Progenitor cell of endocrine pancreas (in vitro differentiated cells): Measurements from ENCODE around the gene ZNF800. TPM values are rescaled to one million over a fixed set of nuclear protein-coding genes. Genes with fewer than 3 reads are reported as not detected.
A peak's percentile ranks its signal among the peaks of the same experiment; 100 is the strongest.

Experiments used
- DNase-seq: peaks from one replicate; pipeline ENCODE4 v3.0.0; 2021; ENCODE audit warnings: low spot score; ENCODE audit not compliant: unreplicated experiment
- H3K27ac Mint-ChIP-seq: 2 replicates; pipeline ENCODE4 v1.8.0; 2021; ENCODE audit warnings: mild to moderate bottlenecking, moderate library complexity, mixed read lengths
- H3K27me3 Mint-ChIP-seq: 2 replicates; pipeline ENCODE4 v1.8.0; 2021; ENCODE audit warnings: mixed read lengths
- H3K36me3 Mint-ChIP-seq: 2 replicates; pipeline ENCODE4 v1.8.0; 2022; ENCODE audit warnings: mixed read lengths; ENCODE audit not compliant: insufficient read depth
- H3K4me1 Mint-ChIP-seq: 2 replicates; pipeline ENCODE4 v1.8.0; 2021; ENCODE audit warnings: low read depth, mixed read lengths
- H3K4me3 Mint-ChIP-seq: 2 replicates; pipeline ENCODE4 v1.8.0; 2021; ENCODE audit warnings: low read depth, mild to moderate bottlenecking, moderate library complexity, mixed read lengths
- H3K9me3 Mint-ChIP-seq: 2 replicates; pipeline ENCODE4 v1.8.0; 2021; ENCODE audit warnings: low read depth, mixed read lengths
- total RNA-seq: library from RNA; stranded (reverse); gene quantifications from 2 replicates; pipeline ENCODE4 v1.2.1, GENCODE V29; 2021
- TF ChIP-seq, protein P1 (sequence below): fragments of 200-600 bp; sonication (generic); IDR thresholded peaks from one replicate; pipeline ENCODE4 v1.5.0; 2021; ENCODE audit warnings: antibody characterized with exemption, mild to moderate bottlenecking; ENCODE audit not compliant: unreplicated experiment

Gene ZNF800
- total RNA-seq, 1 donor from 2014 or later: 28.2 TPM

DNA sequence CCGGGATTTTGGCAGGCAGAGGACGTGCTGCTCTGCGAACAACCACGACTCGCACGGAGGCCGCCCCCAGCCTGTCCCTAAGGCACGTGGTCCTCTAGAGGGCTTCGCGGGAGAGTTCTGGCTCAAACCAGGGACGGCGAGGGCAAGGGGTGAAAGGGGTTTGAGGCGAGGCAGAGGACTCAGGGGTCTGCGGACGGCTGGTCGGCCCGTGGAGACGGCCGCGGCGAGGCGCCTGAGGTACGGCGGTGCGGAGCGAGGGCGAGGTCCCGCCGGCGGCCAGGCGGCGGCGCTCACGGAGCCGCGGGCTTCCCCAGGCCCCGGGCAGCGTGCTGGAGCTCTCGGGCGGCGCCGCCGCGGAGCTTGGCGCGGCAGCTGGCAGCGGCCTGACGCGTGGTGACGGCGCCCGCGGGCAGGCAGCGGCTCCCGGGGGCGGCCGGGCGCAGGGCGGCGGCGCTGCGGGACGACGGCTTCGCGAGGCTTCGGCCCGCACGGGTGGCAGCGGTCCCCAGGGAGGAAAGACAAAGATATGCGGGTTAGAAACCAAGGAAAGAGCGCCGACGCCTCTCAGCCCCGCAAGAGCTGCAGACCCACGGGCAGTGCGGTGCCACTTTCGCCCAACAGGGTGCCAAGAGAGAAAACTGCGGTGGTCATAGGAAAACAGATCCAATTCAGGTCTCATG lies 44.8 kb downstream of the ZNF800 start:
- Mint-ChIP-seq H3K27ac (no peak overlapping the region), H3K36me3 (peaks cover 6% of the 10 kb centered on the region), H3K9me3 (peaks cover 3% of the 10 kb centered on the region), H3K4me1 (no peaks in the 10 kb centered on the region), H3K4me3 (peak overlapping the region; percentile 53), H3K27me3 (peaks cover 38% of the 10 kb centered on the region)
- TF ChIP-seq, protein P1, sequence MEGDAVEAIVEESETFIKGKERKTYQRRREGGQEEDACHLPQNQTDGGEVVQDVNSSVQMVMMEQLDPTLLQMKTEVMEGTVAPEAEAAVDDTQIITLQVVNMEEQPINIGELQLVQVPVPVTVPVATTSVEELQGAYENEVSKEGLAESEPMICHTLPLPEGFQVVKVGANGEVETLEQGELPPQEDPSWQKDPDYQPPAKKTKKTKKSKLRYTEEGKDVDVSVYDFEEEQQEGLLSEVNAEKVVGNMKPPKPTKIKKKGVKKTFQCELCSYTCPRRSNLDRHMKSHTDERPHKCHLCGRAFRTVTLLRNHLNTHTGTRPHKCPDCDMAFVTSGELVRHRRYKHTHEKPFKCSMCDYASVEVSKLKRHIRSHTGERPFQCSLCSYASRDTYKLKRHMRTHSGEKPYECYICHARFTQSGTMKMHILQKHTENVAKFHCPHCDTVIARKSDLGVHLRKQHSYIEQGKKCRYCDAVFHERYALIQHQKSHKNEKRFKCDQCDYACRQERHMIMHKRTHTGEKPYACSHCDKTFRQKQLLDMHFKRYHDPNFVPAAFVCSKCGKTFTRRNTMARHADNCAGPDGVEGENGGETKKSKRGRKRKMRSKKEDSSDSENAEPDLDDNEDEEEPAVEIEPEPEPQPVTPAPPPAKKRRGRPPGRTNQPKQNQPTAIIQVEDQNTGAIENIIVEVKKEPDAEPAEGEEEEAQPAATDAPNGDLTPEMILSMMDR: peak; percentile 58
- peak; percentile 59 for DNase-seq

DNA sequence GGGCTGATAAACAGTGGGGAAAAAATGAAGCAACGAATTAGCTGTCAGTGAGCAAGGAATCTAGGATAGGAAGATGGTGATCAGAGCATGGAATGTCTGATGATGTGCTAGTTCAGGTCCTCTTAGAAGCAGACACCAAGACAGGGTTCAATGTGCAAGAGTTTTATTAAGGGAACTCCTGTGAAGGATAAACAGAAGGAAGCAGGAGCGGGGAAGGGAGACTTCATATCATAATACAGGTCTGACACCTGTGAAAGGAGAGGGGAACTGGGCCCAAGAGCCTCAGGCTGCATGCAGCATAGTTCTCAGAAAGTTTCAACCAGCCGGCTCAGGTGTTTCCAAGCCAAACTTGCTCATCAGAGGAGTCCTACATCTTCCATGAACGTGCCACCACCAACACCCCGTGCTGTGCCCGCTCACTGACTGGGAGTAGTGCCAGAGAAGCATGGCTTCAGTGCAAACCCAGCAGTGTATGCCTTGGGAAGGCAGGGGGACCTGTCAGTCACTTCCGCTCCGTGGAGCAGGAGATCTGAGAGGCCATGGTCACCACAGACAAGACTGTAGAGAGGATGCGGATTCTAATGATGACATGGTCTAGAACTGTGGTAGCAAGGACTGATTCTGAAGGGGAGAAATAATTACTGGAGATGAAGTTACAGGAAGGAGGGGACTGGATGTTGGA lies 45.8 kb downstream of the ZNF800 start:
- Mint-ChIP-seq H3K9me3 (peaks cover 7% of the 10 kb centered on the region), H3K4me1 (no peaks in the 10 kb centered on the region), H3K27me3 (peaks cover 38% of the 10 kb centered on the region), H3K4me3 (no peak overlapping the region), H3K27ac (no peak overlapping the region), H3K36me3 (peaks cover 6% of the 10 kb centered on the region)
- no peak for DNase-seq
- TF ChIP-seq, protein P1: no peak

DNA sequence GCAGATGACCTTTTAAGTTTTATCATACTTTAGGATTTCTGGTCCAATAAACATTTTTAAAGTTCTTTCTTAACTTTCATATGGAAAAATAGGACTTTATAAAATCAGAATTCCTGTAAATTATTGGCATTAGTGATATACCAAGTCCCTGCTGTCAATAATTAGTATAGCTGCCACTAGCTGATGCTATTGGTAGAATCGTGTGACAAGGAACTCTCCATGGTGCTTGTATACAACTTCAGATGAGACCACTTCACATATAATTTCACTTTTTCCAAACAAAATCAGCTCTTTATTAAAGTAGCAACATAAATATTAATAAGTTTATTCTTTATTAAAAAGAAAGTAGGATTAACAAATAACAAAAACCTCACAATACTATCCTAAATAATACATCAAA lies 49.9 kb downstream of the ZNF800 start:
- TF ChIP-seq, protein P1: no peak
- no peak for DNase-seq
- peaks cover 7% of the 10 kb centered on the region for H3K9me3 Mint-ChIP-seq
- peaks cover 43% of the 10 kb centered on the region for H3K27me3 Mint-ChIP-seq
- peaks cover 6% of the 10 kb centered on the region for H3K36me3 Mint-ChIP-seq
- H3K27ac Mint-ChIP-seq: no peak overlapping the region
- H3K4me3 Mint-ChIP-seq: no peak overlapping the region
- no peaks in the 10 kb centered on the region for H3K4me1 Mint-ChIP-seq

DNA sequence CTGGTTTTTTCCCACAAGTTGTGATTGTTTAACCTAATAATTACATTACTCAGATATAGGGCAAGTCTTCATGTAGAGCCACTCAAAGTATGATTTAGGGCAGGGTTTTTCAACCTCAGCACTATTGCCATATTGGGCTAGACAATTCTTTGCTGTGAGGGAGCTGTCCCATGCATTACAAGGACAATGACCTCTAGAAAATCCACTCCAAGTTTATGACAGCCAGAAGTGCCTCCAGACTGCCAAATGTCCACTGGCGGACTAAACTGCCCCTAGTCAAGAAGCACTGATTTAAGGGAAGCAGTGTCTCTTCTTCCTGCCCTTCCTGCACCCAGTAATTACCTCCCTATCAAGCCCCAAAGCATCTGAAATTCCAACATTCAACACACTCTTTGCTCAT lies 54.4 kb downstream of the ZNF800 start:
- TF ChIP-seq, protein P1: no peak
- H3K9me3 Mint-ChIP-seq: peaks cover 4% of the 10 kb centered on the region
- H3K4me1 Mint-ChIP-seq: no peaks in the 10 kb centered on the region
- no peak for DNase-seq
- no peaks in the 10 kb centered on the region for H3K36me3 Mint-ChIP-seq
- H3K4me3 Mint-ChIP-seq: no peak overlapping the region
- peaks cover 44% of the 10 kb centered on the region for H3K27me3 Mint-ChIP-seq
- H3K27ac Mint-ChIP-seq: no peak overlapping the region

DNA sequence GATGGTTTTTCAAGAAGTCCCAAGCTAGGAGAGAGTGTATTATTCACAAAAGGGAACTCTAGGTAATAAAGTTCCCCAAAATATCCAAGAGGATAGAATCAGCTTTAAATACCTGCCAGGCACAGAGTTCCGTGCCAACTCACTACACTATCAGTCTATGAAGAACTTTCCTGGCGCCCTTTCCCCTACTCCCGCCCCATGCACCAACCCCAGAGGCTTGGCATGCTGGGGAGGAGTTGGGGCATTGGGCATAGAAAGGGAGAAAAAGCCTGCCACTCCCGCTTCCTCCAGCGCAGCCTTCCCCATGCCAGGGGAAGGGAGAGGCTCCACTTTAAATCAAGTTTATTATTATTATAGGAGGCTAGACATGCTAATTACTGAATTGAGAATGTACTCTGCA lies 54.9 kb downstream of the ZNF800 start:
- Mint-ChIP-seq H3K27me3 (peaks cover 44% of the 10 kb centered on the region), H3K36me3 (no peaks in the 10 kb centered on the region), H3K27ac (no peak overlapping the region), H3K9me3 (peaks cover 4% of the 10 kb centered on the region), H3K4me1 (no peaks in the 10 kb centered on the region), H3K4me3 (no peak overlapping the region)
- TF ChIP-seq, protein P1: no peak
- no peak for DNase-seq
